Thoracic aorta (tissue), 2 donors: ENCODE data around the gene APOC3. TPM values are rescaled to one million over a fixed set of nuclear protein-coding genes. Genes with fewer than 3 reads are reported as not detected.

Experiments
- ATAC-seq: fragments of 150-250 bp; one replicate; pipeline ENCODE4 v1.8.0; 2017; ENCODE audit warnings: low read depth; ENCODE audit not compliant: insufficient number of reproducible peaks, low FRiP score
- DNase-seq: peaks from one replicate; pipeline ENCODE4 v3.0.0-alpha.2; 2020; ENCODE audit warnings: low spot score
- H3K27ac ChIP-seq, 2 donors: fragments of 200-600 bp; sonication (generic); 1 replicate in 1 of 2; 2 replicates in 1 of 2; pipeline ENCODE4 v1.5.1; 2016; ENCODE audit warnings: mild to moderate bottlenecking in 2 of 2, moderate library complexity in 2 of 2
- H3K27me3 ChIP-seq: fragments of 200-600 bp; sonication (generic); replicated peaks from 2 replicates; pipeline ENCODE4 v1.6.0; 2016; ENCODE audit warnings: mild to moderate bottlenecking; ENCODE audit not compliant: insufficient read depth
- H3K36me3 ChIP-seq: fragments of 200-600 bp; sonication (generic); one replicate; pipeline ENCODE4 v1.5.1; 2016
- H3K4me1 ChIP-seq, 2 donors: fragments of 200-600 bp; sonication (generic); 1 replicate in 1 of 2; 2 replicates in 1 of 2; pipeline versions ENCODE4 v1.5.1 to v1.6.0; 2016; ENCODE audit warnings: low read depth in 2 of 2, mild to moderate bottlenecking in 1 of 2; ENCODE audit not compliant: control insufficient read depth in 1 of 2
- H3K4me3 ChIP-seq: fragments of 200-600 bp; sonication (generic); 2 replicates; pipeline ENCODE4 v1.5.1; 2016; ENCODE audit warnings: mild to moderate bottlenecking
- H3K9me3 ChIP-seq: fragments of 200-600 bp; sonication (generic); 2 replicates; pipeline ENCODE4 v1.5.1; 2016
- total RNA-seq, 2 donors: library from RNA; depleted of rRNA; stranded (reverse); fragments of >200 nt; gene quantifications; one replicate each; pipeline versions ENCODE4 v1.1.0 to v1.2.3, GENCODE V29; 2016
- TF ChIP-seq, protein P1 (sequence below): fragments of 200-600 bp; sonication (generic); IDR thresholded peaks from one replicate; pipeline ENCODE4 v1.5.1; 2019; ENCODE audit warnings: antibody characterized with exemption

Gene APOC3
- total RNA-seq, 2 donors from 2014 or later, result not detected

DNA sequence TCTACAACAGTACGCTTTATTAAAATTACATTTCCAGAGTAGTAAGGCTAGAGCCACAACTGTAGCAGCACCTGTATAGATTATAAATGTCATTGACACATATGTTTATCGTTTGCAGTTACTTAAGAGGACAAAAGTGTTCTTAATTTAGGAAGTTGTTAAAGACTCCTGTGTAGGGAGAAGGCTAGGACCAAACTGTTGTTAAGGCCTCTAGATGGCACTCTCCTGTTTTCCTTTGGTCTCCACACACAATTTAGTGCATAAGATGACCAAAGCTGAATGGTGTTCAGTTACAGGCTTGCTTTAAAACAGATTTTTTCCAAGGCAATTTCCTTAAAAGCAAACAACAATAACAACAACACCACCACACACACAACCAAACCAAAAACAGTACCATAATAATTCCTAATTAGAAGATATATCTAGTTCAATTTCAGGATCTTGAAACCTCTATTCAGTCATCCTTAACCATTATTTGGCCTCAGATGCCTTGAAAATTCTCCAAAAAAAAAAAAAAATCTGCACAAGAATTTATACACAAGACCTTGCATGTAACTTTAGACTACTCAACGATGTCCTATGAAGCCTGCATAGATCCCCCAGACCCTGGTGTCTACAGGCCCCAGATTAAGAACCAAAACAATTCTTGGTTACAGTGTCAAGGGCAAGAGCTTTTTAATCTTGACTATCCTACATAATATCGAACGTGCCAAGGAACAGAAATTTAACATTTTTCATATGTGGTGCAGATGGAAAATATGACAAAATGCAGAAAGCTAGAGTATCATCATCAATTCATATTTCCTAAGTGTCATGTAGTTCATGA lies 50.3 kb downstream of the APOC3 start:
- Histone ChIP-seq H3K4me3 (no peak overlapping the region), H3K4me1 (no peaks in the 10 kb centered on the region), H3K27ac (no peak overlapping the region), H3K36me3 (no peaks in the 10 kb centered on the region), H3K9me3 (no peaks in the 10 kb centered on the region), H3K27me3 (no peaks in the 10 kb centered on the region)
- no peak for ATAC-seq
- TF ChIP-seq, protein P1, sequence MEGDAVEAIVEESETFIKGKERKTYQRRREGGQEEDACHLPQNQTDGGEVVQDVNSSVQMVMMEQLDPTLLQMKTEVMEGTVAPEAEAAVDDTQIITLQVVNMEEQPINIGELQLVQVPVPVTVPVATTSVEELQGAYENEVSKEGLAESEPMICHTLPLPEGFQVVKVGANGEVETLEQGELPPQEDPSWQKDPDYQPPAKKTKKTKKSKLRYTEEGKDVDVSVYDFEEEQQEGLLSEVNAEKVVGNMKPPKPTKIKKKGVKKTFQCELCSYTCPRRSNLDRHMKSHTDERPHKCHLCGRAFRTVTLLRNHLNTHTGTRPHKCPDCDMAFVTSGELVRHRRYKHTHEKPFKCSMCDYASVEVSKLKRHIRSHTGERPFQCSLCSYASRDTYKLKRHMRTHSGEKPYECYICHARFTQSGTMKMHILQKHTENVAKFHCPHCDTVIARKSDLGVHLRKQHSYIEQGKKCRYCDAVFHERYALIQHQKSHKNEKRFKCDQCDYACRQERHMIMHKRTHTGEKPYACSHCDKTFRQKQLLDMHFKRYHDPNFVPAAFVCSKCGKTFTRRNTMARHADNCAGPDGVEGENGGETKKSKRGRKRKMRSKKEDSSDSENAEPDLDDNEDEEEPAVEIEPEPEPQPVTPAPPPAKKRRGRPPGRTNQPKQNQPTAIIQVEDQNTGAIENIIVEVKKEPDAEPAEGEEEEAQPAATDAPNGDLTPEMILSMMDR, result peak; percentile 65
- no peak for DNase-seq

DNA sequence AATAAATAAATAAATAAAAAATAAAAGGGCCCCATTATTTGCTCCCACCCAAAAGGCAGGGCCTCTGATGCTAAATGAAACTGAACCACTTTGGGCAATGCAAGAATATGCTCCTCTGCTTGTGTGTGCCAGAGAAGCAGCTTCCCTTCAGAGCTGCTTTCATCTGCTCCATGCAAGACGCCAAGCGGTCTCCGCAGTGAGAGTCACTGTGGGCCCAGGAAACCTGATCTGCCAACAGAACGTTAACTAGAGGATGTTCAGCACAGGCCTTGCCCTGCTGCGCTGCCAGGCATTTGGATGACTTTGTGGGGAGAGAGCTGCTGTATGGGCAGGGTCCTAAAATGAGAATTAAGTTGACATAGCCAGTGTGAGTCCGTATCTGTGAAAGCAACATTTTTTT lies 51.4 kb downstream of the APOC3 start:
- Histone ChIP-seq H3K27me3 (no peaks in the 10 kb centered on the region), H3K9me3 (no peaks in the 10 kb centered on the region), H3K4me1 (peaks cover 0 to 6% of the 10 kb centered on the region in 2 donors), H3K4me3 (no peak overlapping the region), H3K27ac (no peak overlapping the region), H3K36me3 (no peaks in the 10 kb centered on the region)
- TF ChIP-seq, protein P1, result no peak
- DNase-seq, result no peak
- ATAC-seq, result no peak

DNA sequence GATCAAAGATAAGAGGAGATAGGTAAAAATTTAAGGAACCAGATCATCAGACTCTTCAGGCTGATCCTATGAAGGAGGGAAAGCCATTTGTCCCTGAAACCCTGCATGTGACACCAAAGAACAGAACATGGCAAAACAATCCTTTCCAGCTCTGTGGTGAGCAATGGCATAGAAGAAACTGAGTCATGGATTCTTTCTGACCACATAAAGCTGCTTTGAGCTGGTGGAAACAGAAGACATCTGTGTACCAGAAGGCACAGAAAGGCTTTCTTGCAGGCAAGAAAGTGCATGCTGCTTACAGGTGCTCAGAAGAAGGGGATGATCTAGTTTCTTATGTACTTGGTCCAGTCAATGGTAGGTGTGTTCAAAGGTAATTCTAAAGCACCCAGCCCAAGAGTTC lies 52.7 kb downstream of the APOC3 start:
- H3K36me3 ChIP-seq, result no peaks in the 10 kb centered on the region
- peaks cover 0 to 14% of the 10 kb centered on the region in 2 donors for H3K4me1 ChIP-seq
- TF ChIP-seq, protein P1, result no peak
- no peak overlapping the region for H3K27ac ChIP-seq
- no peaks in the 10 kb centered on the region for H3K9me3 ChIP-seq
- no peak for ATAC-seq
- no peaks in the 10 kb centered on the region for H3K27me3 ChIP-seq
- no peak for DNase-seq
- H3K4me3 ChIP-seq, result no peak overlapping the region

Other genes starting within 250 kb of the APOC3 start
- gene BUD13, start 56.9 kb upstream of the APOC3 start, total RNA-seq, result 10 to 100 TPM in 1 of 2 donors, 1 to 10 TPM in 1; 5.8 to 12.5 TPM
- 10 to 100 TPM; 30.7 to 36.2 TPM for gene ZPR1, start 41.9 kb upstream of the APOC3 start, total RNA-seq
- gene APOA5, start 38.0 kb upstream of the APOC3 start, total RNA-seq, result not detected
- under 1 TPM in 1 of 2 donors, not detected in 1; 0.99 TPM for gene APOA4, start 6.6 kb upstream of the APOC3 start, total RNA-seq
- gene APOA1, start 7.7 kb downstream of the APOC3 start, total RNA-seq, result not detected